BLaER1 (cell line): ENCODE results near the gene CENPX.

Experiments
- H3K27ac ChIP-seq: shearing (Covaris generic); formaldehyde crosslinking; 2 replicates; pipeline ENCODE4 v1.8.1; 2022
- H3K27me3 ChIP-seq: shearing (Covaris generic); formaldehyde crosslinking; 2 replicates; pipeline ENCODE4 v1.8.1; 2022
- H3K36me3 ChIP-seq: shearing (Covaris generic); formaldehyde crosslinking; 2 replicates; pipeline ENCODE4 v1.8.1; 2022
- H3K4me1 ChIP-seq: shearing (Covaris generic); formaldehyde crosslinking; 2 replicates; pipeline ENCODE4 v1.8.1; 2022
- H3K4me2 ChIP-seq: shearing (Covaris generic); formaldehyde crosslinking; 2 replicates; pipeline ENCODE4 v1.8.1; 2022
- H3K4me3 ChIP-seq: shearing (Covaris generic); formaldehyde crosslinking; 2 replicates; pipeline ENCODE4 v1.8.1; 2022
- H3K9ac ChIP-seq: shearing (Covaris generic); formaldehyde crosslinking; 2 replicates; pipeline ENCODE4 v1.8.1; 2022
- H3K9me3 ChIP-seq: shearing (Covaris generic); formaldehyde crosslinking; 2 replicates; pipeline ENCODE4 v1.8.1; 2022
- H4K20me1 ChIP-seq: shearing (Covaris generic); formaldehyde crosslinking; 2 replicates; pipeline ENCODE4 v1.8.1; 2022
- Cebpa-rat ChIP-seq: shearing (Covaris generic); IDR thresholded peaks from 2 replicates; pipeline ENCODE4 v1.8.1; 2022

The CENPX gene

DNA sequence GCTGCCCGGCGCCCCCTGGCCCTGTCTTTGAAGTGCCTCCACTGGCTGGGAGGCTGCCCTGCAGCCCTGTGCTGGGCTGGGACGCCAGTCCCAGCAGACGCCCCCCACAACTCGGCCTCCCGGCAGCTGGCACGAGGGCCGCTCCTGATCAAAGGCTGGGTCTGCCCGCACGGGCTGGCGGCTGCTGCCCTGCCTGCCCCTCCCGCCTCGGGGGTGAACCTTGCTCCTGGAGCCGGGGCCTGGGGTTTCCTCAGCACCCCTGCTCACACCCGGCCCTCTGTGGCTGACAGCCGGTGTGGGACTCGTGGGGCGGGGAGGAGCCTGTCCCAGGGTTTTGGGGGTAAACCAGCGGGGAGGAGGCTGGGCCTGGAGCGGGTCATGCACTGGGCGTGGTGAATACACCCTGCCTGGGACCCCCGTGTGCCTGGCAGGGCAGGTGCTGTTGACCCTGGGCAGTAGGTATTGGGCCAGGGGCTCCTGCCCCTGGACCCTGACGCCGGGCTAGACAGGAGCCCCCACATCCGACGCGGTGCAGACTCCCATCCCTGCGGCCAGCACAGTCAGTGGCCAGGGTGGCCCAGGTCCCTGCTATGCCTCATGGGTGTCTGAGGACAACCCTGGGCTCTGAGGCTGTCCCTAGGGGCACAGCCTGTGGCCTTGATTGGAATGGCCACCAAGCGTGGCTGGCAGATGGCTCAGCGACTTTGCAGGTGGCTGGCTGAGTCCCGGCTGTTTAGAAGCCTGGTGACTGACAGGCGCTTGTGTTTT, 21.7 kb downstream of the CENPX start:
- Histone ChIP-seq H3K9me3 (no peaks in the 10 kb centered on the region), H3K36me3 (0 out of 2 replicates have a peak, but pooled peaks cover 6% of the 10 kb centered on the region), H3K4me3 (peak overlapping the region; percentile 53), H3K27me3 (peaks cover 18% of the 10 kb centered on the region; the same call in 1 of the 2 replicates), H3K4me2 (peak overlapping the region; percentile 95), H4K20me1 (peaks cover 75% of the 10 kb centered on the region), H3K9ac (peak overlapping the region; percentile 1; the same call in 1 of the 2 replicates), H3K4me1 (peaks cover 80% of the 10 kb centered on the region), H3K27ac (peak overlapping the region; percentile 32; the same call in 1 of the 2 replicates)
- no peak for TF ChIP-seq Cebpa-rat

DNA sequence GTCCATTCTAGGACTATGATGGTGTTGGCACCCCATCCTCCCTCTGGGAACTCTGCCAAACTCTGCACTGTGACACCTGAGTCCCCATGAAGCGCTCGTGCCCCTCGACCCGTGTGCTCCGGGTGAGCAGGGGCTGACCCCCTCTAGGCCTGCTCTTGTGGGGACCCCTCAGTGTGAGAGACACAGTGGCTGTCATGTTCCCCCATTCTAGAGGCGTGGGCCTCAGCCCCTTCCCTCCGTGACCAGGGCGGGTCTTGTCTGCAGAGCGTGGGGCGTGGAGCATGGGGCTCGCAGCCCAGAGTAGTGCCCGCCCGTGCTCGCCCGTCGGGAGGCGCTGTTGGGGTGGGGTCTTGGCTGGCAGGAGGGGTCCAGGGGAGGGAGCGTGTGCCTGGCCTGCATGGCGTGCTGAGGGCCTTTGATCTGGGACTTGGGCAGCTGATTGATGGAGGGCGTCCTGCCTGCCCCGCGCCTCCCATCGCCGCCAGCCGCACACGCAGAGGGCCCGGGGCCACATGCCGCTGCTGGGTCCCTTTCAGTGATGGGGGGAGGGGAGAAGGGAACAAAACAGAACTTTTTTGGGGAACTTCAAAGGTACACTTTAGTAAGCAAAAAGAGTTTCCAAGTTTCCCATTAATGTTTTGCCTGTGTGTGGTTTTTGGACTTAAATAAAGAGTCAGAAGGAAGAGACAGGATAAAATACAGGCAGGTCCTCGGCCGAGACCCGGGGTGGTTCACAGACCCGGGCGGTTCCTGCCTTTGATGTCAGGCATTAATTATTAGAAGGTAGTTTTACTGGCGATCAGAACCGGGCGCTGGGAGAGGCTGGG, 22.5 kb downstream of the CENPX start:
- Histone ChIP-seq H3K4me3 (peak overlapping the region; percentile 53; the same call in 1 of the 2 replicates), H3K4me1 (peaks cover 72% of the 10 kb centered on the region), H3K9me3 (no peaks in the 10 kb centered on the region), H3K9ac (0 out of 2 replicates have a peak overlapping the region, but pooled peaks have one; percentile 1), H3K4me2 (peak overlapping the region; percentile 95), H3K27ac (peak overlapping the region; percentile 32; the same call in 1 of the 2 replicates), H3K27me3 (peaks cover 13% of the 10 kb centered on the region; the same call in 1 of the 2 replicates), H3K36me3 (0 out of 2 replicates have a peak, but pooled peaks cover 6% of the 10 kb centered on the region), H4K20me1 (peaks cover 75% of the 10 kb centered on the region)
- no peak for TF ChIP-seq Cebpa-rat

- Histone ChIP-seq H3K36me3 (0 out of 2 replicates have a peak, but pooled peaks cover 6% of the 10 kb centered on the region), H3K9ac (no peak overlapping the region), H3K27me3 (peaks cover 12% of the 10 kb centered on the region; the same call in 1 of the 2 replicates), H3K4me3 (no peak overlapping the region), H3K9me3 (no peaks in the 10 kb centered on the region), H3K4me2 (peak overlapping the region; percentile 95), H3K27ac (no peak overlapping the region), H4K20me1 (peaks cover 74% of the 10 kb centered on the region), H3K4me1 (peaks cover 66% of the 10 kb centered on the region)
- TF ChIP-seq Cebpa-rat, result no peak
Measured at GRCh38 chr17:81999587-81999975, 23.1 kb downstream of the CENPX start.

DNA sequence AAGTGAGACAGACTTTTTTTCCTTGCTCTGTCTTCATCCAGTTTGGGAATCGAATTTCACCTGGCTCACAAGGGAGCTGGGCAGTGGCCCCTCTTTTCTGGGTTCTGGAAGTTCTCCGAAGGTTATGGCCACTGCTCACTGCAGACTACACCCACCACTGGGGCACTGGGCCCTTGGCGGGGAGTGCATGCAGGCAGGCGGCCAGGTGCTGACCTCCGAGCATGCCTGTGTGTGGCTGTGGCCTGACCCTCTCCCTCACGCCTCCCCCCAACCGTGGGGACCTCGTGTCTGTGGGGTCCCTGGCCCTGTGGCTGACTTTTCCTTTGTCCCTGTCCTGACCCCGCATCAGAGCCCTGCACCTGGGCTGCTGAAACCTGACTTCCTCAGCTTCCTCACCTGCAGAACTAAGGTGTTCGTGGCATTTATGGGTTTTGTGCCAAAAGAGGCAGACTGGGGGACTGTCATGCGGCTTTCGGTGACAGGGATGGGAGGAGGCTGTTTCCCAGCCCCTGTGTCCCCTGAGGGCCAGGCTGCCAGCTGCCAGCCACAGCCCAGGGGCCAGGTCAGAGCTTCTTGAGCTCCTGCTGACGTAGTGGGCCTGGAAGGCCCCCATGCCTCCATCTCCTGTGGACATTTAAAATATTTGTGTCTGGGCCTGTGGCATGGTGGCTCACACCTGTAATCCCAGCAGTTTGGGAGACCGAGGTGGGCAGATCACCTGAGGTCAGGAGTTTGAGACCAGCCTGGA, 23.8 kb downstream of the CENPX start:
- TF ChIP-seq Cebpa-rat, result no peak
- Histone ChIP-seq H4K20me1 (peaks cover 74% of the 10 kb centered on the region), H3K36me3 (0 out of 2 replicates have a peak, but pooled peaks cover 6% of the 10 kb centered on the region), H3K4me2 (peak overlapping the region; percentile 95), H3K27me3 (peaks cover 14% of the 10 kb centered on the region; the same call in 1 of the 2 replicates), H3K9ac (0 out of 2 replicates have a peak overlapping the region, but pooled peaks have one; percentile 24), H3K4me3 (no peak overlapping the region), H3K9me3 (no peaks in the 10 kb centered on the region), H3K27ac (no peak overlapping the region), H3K4me1 (peaks cover 64% of the 10 kb centered on the region)

DNA sequence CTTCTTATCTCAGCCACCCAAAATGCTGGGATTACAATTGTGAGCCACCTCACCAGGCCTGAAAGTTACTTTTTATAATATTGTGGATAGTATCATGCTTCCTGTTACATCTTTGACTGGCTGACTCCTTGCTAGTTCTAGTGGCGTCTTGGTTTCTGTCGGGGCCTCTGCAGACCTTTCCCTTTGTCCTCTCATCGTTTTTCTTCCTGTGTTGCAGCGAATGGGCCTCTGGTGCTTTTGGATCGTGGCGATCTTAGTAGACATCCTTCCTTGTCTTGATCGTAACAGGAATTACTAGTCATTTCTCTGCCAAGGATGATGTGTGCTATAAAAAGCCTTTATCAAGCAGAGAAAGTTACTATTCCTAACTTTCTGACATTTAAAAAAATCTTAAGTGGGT, 24.5 kb downstream of the CENPX start:
- Histone ChIP-seq H3K4me3 (no peak overlapping the region), H3K9ac (no peak overlapping the region), H3K4me1 (peaks cover 64% of the 10 kb centered on the region), H3K4me2 (peak overlapping the region; percentile 95), H3K36me3 (0 out of 2 replicates have a peak, but pooled peaks cover 6% of the 10 kb centered on the region), H3K27ac (no peak overlapping the region), H3K27me3 (peaks cover 17% of the 10 kb centered on the region; the same call in 1 of the 2 replicates), H4K20me1 (peaks cover 75% of the 10 kb centered on the region), H3K9me3 (no peaks in the 10 kb centered on the region)
- no peak for TF ChIP-seq Cebpa-rat

DNA sequence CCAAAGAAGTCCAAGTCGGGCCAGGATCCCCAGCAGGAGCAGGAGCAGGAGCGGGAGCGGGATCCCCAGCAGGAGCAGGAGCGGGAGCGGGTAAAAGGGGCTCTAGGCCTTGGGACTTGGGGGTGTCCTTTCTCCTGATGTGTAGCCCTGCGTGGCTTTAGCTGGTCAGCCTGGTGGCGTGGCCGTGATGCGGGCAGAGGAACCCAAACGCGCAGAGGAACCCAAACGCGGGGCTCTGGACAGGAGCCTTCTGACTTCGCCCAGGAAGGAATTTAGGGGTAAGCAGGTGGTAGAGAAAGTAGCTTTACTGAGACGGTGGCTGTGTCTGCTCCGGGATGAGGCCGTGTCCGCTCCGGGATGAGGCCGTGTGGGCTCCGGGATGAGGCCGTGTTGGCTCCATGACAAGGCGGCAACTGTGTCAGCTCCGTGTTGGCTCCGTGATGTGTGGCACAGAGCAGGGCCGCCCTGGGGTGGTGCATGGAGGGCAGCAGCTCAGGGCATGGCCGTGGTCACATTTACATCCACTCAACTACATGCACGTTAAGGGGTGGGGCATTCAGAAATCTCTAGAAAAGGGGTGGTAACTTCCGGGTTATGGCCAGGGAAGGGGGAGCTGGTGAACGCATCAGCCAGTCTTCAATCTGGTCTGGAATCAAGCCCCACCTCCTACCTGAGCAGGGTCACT, 25.8 kb downstream of the CENPX start:
- Histone ChIP-seq H3K4me3 (no peak overlapping the region), H3K4me1 (peaks cover 63% of the 10 kb centered on the region), H3K36me3 (0 out of 2 replicates have a peak, but pooled peaks cover 6% of the 10 kb centered on the region), H3K27me3 (peaks cover 17% of the 10 kb centered on the region; the same call in 1 of the 2 replicates), H3K9ac (no peak overlapping the region), H3K4me2 (no peak overlapping the region), H3K27ac (no peak overlapping the region), H4K20me1 (peaks cover 77% of the 10 kb centered on the region), H3K9me3 (no peaks in the 10 kb centered on the region)
- TF ChIP-seq Cebpa-rat, result no peak

- H3K4me2 ChIP-seq, result no peak overlapping the region
- TF ChIP-seq Cebpa-rat, result no peak
- peaks cover 6% of the 10 kb centered on the region; the same call in 1 of the 2 replicates for H3K36me3 ChIP-seq
- H3K27me3 ChIP-seq, result peaks cover 17% of the 10 kb centered on the region; the same call in 1 of the 2 replicates
- H3K4me3 ChIP-seq, result no peak overlapping the region
- peaks cover 63% of the 10 kb centered on the region for H3K4me1 ChIP-seq
- H4K20me1 ChIP-seq, result peaks cover 77% of the 10 kb centered on the region
- no peaks in the 10 kb centered on the region for H3K9me3 ChIP-seq
- H3K9ac ChIP-seq, result no peak overlapping the region
- no peak overlapping the region for H3K27ac ChIP-seq
Measured at GRCh38 chr17:81996232-81996756, 26.4 kb downstream of the CENPX start.

DNA sequence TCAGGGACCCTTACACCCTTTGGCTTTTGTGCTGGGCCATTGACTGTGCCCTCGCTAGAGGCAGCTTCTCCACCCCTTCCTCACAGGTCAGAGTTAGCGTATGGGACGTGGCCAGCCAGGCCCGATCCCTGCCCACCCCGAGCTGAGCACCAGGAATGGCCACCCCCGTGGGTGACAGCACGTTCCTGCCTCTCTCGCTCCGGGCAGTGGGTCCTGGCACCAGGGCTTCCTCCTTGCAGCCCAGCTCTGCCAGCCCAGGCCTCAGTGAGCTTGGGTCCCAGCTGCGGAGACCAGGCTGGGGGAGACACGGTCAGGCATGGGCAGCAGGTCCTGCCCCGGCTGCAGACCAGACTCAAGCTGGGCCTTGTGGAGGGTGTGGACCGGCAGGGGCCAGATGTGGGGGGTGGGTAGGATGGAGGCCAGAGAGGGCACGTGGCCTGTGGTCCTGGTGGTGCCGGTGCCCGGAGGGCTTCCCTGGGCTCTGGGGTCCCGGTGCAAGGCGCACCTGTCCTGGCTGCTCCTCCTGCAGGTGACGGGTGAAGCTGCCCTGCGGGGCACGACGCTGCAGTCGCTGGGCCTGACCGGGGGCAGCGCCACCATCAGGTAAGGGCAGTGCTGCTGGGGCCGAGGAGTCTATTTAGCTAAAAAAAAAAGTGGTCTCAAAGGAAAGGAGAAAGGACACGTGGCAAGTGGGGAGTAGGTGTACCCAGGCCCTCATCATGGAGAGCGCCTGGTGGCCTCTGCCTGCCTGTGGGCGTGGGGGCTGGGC, 27.0 kb downstream of the CENPX start:
- Histone ChIP-seq H4K20me1 (peaks cover 77% of the 10 kb centered on the region), H3K27me3 (peaks cover 11% of the 10 kb centered on the region; the same call in 1 of the 2 replicates), H3K4me2 (no peak overlapping the region), H3K27ac (no peak overlapping the region), H3K9ac (no peak overlapping the region), H3K4me1 (peaks cover 58% of the 10 kb centered on the region), H3K9me3 (peaks cover 5% of the 10 kb centered on the region; the same call in 1 of the 2 replicates), H3K4me3 (no peak overlapping the region), H3K36me3 (peaks cover 13% of the 10 kb centered on the region; the same call in 1 of the 2 replicates)
- TF ChIP-seq Cebpa-rat, result no peak
